HCEC 1CT (cell line): ENCODE data around the gene NEBL.

Experiments
- DNase-seq: peaks from one replicate; pipeline ENCODE4 v3.0.0-alpha.2; 2017

Gene NEBL

DNA sequence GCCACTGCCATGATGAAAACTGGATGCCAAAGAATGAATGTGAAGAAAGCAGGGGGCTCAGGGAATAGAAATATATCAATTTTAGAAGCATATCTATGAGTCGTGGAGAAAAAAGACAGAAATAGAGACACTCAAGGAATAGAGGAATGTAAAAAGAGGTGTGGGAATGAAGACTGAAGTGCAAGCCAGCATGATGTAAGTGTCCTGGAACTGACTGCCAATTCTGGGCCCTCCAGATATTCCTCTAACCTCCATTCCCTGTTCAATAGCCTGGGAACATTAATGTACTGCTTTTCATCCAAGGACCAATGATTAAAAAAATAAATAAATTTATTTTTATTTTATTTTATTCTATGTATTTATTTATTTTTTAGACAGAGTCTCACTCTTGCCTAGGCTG, 40.6 kb downstream of the NEBL start:
- no peak for DNase-seq

DNA sequence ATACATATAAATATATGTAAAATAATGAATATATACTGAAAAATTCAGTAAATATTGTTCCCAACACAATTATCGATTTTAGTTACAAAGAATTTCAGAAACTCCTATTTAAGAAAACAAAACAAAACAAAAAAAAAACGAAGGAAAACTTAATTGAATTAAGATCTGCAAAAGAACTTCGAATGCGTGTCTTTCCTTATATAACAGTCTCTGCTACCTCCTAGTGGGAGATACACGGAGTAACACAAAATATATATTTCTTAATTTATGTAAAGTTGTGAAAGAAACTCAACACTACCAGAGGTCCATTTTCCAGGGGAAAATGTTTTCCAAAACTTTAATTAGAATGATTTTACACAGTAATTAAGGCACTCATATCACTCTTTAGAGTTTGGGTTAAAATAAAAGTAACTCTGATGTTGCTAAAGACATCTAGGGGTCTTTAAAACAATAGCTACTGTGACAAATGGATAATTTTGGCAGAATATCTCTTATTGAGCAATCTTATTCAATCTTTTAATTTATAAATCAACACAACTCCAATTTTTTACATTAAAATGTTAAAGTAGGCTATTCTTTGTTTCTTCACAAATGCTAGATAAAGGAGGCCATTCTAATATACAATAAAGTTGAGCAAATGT, 41.6 kb downstream of the NEBL start:
- peak; percentile 19 for DNase-seq

DNA sequence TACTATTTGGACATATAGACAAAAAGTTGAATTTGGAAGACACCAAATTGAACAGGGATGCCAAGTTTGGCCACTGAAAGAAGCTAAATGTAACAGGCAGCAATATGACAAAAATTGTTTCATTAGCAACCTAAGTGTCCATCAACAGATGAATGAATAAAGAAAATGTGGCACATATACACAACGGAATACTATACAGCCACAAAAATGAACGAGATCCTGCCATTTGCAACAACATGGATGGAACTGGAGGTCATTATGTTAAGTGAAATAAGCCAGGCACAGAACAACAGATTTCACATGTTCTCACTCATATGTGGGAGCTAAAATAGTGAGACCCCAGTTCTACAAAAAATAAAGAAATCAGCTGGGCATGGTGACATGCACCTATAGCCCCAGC, 43.8 kb downstream of the NEBL start:
- DNase-seq: no peak

DNA sequence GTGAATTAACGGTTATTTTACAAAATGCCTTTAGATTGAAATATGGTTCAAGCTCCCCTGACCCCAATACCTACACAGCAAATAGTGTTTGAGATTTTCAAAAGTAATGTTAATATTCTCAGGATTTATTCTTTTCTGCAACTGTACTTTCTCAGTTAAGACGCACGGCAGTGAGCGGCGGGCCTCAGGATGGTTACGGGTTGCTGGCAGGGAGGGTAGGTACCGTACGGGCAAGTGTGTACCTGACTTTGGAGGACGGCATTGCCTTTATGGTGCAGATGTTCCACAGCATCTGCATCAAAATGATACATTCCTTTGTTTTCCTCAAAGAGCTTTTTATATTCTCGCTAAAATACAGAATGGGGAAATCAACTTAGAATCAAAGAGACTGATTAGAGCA, 44.8 kb downstream of the NEBL start:
- no peak for DNase-seq

DNA sequence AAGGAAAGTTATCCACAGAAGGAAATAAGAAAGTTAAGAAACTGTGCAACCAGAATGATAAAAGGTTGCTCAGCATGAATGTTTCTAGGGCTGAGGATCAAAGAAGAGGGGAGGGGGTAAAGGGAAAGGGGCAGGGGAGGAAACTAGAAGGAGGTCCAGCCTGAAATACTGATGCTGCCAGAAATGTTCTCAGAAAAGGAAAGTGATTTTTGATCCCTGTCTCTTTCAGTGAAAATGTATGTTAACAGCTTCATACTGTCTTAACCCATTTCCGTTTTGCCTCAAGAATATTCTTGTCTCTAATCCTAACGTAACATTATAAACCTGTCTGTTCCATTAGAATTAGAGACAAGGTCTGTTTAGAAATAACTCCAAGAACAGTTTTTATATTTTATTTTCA, 49.6 kb downstream of the NEBL start:
- no peak for DNase-seq

DNA sequence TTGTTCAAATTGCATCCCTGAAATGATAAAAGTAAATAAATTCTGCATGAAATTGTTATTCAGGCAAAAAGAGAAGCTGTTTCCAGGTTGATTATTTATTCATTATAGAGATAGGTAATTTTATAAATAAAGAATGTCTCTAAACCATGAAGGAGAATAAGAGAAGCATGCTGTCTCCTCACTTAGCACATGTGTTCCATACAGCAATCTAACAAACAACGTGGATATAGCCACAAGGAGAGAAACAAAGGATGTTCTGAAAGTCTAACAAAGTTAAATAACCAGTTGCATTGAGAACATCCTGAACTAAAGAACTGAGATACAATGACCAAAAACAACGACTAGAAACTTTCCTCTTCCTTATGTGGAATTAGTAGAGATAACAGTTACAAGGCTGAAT, 50.8 kb downstream of the NEBL start:
- DNase-seq: no peak

DNA sequence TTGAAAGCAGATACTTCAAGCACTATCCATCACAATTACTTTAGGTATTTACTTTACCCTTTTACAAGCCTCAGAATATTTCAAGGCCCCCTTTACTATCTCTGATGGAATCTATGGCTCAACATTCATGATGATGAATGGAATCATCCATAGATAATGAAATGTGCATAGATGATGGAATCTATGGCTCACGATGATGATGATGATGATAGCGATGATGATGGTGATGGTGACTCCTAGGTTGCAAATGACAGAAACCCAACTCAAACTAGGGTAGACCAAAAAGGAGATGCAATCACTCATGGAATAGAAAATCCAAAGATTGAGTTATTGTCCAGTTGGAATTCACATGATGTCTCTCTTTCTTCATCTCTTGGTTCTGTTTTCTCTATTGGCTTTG, 55.7 kb downstream of the NEBL start:
- DNase-seq: no peak

DNA sequence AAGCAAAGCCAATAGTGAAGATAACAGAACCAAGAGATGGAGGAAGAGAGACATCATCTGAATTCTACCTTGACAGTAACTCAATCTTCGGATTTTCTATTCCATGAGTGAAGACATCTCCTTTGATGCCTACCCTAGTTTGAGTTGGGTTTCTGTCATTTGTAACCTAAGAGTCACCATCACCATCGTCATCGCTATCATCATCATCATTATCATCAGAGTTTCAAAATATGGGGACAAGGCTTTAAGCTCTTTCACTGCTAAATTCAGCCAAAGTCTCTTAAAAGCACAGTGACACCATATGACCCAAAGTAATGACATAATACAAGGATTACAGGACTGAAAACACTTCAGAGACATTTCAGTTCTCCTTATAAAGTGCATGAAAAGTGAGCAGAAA, 57.2 kb downstream of the NEBL start:
- no peak for DNase-seq

DNA sequence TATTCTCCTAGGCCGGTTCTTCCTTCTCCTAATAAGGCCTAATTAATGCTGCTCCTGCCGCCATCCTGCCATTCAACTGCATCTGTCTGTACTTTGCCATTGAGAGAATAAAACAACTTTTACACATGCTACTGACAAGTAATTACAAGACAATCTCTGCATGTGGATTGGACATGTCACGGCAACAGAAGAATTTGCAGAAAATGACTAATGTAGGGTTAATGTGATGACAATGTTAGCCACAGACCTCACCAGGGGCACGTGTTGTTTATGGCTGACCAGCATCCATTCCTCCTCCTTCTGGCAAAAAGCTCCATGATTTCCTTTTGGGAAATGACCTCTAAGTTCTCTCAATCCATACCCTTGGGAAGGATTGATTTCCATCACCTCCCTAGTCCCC, 58.0 kb downstream of the NEBL start:
- DNase-seq: no peak

DNA sequence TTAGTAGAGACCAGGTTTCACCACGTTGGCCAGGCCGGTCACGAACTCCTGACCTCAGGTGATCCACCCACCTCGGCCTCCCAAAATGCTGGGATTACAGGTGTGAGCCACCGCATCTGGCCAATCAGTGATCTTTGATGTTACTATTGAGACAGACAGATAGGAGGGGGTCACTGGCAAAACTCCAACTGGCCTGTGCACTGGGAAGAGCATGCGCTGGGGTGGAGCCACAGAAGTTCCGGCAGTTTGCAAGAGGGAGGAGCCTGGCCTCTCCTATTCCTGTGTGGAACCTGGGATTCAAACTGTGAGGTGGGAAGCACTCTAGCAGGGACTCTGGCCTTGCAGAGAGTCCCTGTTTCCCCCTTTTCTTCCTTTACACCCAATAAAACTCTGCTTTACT, 60.7 kb downstream of the NEBL start:
- DNase-seq: no peak

DNA sequence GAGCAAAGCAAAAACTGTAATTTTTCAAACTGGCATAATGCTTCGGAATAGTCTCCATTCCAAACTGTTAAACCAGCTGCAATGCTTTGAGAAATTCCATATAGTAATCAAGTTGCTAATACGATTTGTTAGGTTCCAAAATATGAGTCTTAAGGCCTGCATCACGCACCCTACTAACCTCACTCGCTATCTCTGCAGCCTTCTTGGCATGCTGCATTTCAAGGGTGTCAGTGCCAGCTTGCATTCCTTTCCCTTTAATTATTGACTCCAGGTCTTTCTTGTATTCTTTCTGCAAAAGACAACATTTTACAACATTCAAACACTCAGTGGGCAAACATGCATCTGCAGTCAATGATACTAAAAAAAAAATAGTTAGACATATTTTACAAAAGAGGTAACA, 61.8 kb downstream of the NEBL start:
- DNase-seq: no peak

DNA sequence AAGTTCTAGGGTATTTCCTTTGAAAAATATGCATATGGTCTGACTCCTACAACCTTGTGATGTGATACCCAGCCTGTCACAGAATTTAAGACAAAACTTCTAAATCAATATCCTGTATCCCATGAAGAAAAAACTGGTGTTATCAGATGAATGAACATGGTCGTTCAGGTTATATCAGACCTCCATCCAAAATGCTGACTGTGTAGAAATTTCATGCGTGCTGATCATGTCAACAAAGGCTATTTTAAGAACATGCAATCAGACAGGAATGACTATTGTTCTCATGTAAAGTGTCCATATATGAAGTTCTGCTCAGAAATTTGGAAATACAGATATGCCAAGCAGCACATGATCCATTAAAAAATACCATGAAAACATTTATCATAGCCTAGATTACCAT, 62.3 kb downstream of the NEBL start:
- no peak for DNase-seq

DNA sequence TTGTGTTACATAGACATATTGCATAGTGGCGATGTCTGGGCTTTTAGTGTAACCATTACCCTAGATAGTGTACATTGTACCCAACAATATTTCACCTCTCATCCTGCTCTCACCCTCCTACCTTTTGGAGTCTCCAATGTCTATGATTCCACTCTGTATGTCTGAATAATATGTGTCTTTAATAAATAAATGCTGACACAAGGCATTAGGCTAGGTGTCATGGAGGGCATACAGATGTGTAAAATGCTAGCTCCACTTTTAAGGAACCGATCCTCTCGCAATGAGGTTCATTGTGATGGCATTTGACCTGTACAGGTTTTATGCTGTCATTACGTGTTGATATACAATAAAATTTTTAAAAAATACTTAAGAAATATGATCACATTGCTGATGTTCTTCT, 74.3 kb downstream of the NEBL start:
- no peak for DNase-seq

DNA sequence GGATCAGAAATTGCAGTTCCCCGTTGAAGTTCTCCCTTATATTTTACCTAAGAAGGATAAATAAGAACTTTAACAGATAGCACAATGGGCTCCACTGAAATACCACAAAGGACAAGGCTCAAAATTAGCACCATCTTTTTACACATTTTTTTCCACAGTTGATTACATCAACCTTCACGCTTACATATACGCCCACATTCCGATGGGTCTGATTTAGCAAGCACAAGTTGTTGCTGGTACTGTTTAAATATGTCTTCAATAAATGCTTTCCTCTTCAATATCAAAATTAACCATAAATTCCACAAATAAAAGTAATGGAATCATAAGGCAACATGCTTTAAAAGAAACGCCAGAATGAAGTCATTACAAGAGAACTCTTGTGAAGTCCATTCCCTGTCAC, 79.5 kb downstream of the NEBL start:
- DNase-seq: no peak

DNA sequence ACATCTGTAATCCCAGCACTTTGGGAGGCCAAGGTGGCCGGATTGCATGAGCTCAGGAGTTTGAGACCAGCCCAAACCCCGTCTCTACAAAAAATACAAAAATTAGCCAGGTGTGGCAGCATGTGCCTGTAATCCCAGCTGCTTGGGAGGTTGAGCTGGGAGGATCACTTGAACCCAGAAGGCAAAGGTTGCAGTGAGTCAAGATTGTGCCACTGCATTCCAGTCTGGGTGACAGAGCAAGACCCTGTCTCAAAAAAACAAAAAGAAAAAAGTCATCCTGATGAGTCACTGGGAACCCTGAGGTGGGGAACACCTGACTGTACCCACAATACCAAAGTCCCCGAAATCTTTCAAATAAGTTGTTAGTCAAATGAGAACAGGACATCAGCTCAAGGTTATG, 80.0 kb downstream of the NEBL start:
- no peak for DNase-seq

DNA sequence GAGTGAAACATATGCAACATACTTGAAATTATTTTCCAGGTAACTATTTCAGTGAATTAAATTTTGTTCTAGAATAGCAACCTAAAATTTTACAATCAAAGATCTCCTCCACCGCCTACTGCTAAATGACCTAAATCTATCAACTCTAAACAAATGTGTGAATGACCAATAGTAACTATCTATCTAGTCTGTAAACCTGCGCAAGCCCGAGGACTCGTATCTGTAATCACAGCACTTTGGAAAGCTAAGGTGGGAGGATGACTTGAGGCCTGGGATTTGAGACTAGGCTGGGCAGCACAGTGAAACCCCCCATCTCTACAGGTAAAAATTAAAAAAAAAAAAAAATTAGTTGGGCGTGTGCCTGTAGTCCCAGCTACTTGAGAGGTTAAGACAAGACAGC, 83.0 kb downstream of the NEBL start:
- no peak for DNase-seq

DNA sequence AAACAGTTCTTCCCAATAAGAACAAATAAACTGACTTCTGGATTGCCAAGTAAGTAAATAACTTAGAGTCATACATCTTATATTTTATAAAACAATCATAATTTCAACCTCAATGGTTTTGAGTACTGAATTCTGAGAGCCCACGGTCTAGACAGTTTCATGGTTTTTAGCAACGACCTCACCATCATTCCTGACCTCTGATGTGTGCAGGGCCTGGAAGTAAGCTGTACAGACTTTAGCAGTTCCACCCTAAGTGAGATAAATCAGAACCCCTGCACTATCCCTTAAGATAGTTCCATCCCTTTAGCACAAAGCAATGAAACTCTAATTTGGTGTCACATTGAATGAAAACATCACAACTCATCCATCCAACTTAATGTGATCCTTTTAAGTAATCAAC, 86.0 kb downstream of the NEBL start:
- no peak for DNase-seq

DNA sequence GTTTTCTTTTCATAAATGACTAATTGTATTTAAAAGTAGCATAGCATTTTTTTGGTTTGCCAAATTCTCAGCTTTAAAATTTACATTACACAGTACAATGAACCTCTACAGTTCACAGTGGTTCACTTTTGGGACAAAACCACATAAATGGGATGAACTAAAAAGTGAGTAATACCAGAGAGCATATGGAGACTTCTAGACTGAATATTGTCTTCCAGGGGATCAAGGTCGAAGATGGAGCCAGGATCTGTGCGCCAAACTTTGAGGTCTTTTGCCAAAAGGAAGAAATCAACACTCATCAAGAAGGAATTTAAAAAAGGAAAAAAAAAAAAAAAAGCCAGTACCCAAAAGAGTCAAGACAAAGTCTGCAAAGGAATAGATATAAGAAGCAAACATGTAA, 87.5 kb downstream of the NEBL start:
- no peak for DNase-seq

DNA sequence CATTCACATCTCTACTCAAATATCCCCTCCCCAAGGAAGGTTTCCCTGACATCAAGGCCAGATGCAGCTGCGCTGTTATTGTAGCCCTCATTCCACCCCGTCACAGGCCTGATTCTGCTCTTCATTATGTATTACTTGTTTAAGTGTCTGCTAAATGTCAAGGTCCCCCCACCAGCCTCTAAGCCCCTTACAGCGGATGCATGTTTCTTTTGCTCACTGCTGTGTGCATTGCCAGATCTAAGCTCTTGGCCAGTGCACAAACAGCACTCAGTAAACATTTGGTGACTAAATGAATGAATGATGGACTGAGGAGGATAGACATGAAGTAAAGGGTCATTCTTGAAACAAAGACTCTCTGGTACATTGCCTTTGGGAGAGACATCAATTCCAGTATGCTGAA, 90.6 kb downstream of the NEBL start:
- DNase-seq: no peak

DNA sequence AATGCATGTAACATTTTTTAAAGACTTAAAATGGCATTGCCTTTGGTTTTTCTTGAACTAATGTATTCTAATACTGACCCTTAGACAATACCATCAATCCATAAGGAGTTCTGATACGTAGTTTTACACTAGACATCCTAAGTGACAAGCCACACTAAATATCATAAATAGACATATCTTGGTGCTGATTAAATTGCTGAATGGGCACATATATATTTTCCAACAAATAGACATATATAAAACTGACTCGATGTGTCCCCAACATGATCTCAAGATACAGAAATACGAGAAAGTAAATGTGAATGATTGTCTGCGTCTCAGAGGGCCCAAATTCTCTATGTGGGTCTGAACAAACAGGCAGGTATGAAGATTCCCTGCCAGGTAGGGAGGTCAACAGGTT, 99.8 kb downstream of the NEBL start:
- DNase-seq: no peak

DNA sequence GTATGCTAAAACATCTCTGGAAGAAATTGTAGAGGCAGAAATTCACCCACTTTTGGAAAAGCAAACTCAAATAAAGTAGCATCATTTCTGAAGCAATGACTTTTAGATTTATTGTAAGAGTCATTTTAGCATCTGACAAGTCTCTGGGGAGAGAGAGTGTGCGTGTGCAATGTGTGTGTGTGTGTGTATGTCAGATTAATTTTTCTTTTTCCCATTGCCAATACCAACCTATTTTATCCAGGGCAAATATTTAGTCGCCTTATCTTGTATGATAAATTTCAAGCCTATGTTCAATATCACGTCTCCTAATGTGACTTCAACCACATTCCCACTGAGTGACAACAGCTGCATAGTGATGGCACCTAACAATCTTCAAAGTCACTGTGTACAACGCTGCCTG, 101.7 kb downstream of the NEBL start:
- no peak for DNase-seq

DNA sequence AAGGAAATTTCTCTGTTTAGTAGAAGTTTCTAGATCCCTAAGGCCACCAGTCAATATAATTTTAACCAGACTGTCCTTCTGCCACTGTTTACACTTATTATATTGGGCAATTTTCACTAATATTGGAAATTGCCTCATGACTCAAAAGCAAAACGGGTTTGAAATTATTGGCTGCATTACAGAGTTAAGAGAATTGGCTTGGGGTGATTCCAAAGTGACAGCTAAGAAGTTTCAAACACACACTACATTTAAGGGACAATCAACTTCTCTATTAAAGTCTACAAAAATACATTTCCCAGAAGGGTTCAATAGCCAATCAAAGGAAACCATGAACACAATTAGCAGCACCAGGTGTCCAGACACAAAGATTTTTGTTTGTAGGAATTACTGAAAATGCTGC, 111.9 kb downstream of the NEBL start:
- DNase-seq: no peak

DNA sequence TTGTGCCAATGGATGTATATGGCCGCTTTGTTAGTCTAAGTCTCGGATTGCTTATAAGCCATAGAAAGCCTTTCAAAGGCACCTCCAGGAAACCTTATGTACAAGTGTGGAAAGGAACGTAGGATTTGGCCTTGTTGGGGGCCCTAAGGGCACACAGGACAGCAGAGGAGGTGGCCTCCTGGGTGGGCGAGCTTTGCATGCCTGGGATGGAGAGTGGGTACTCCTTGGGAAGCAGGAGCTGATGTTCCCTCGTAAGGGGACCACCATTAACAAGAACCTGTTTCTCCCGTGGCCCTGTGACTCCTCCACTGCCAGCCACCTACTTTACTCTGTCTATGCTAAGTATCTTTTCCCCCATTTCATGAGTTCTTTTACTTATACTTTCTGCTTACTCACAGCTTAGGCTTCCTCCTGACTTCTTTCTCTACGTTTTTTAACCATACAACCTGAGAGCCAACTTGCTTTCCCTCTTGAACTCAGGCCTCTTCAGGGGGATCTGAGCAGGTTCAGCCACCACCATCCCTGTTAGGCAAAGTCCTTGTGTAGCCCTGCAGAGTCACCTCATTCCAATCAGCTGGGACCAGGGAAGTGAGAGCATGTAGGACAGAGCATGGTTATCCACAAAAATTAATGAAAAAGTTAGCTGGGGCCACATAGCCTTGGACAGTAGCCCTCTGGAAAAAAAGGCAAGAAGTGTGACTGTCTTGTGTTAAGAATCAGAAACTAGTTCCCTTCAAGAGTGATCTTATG, 118.9 kb downstream of the NEBL start:
- no peak for DNase-seq

DNA sequence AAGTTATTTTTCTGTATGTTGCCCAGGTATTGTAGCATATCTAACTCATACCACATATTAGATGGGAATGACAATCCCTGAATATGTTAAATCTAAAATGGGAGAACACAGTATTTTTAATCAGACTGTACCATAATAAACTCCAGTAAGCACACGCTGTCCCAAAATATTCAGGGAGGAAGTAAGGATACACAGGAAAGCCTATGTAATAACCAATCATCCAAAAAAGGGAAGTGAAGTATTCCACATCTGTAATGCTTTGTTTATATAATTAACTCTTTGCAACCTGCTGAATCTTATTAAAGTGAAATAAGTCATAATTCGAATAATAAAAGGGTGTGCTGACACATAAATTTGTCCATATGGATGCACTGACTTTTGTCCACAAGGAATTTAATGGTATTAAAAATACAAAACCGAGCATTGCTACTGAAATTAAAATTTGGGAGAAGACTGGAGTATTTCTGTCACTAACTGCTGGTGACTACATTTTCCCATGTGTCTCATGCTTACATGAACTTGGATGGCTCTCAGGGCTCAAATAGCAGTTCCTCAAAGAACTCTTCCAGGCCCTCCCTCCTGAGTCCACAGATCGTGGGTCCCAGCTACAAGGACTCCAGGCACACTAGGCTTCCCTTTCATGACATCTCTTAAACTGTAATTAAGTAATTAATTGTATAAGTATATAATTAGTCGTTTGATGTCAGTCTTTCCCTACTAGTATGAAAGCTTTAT, 120.6 kb downstream of the NEBL start:
- no peak for DNase-seq

DNA sequence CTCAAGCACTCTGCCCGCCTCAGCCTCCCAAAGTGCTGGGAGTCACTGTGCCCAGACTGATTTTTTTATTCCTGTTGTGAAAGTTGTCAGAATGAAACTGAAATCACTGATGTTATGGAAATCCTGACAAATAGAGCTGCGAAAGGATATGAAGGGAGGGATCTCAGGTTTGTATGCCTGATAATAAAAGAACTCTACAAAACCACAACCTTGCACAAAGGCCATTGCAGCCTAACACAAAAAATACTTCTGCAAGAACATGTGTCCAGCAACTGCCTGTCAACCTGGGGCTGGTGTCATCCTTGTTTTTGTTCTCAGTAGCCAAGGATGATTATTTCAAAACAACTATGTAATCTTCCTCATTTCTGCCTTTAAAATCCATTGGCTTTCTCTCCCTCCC, 126.1 kb downstream of the NEBL start:
- DNase-seq: no peak
